Tibial nerve (tissue), 3 donors: ENCODE measurements around the gene PELI2.

Experiments
- CTCF ChIP-seq, 5 experiments: fragments of 200-600 bp in 3 of 5; fragments of 450-650 bp in 2 of 5; sonication (generic) in 3 of 5; IDR thresholded peaks; one replicate each; pipeline ENCODE4 v1.5.1; 2016 to 2019; ENCODE audit warnings: antibody characterized with exemption in 5 of 5, mild to moderate bottlenecking in 3 of 5, moderate library complexity in 2 of 5
- POLR2A ChIP-seq, 2 donors: fragments of 450-650 bp; IDR thresholded peaks; one replicate each; pipeline ENCODE4 v1.6.1; 2017; ENCODE audit warnings: antibody characterized with exemption in 2 of 2, mild to moderate bottlenecking in 2 of 2, moderate library complexity in 2 of 2

GRCh38 chr14:56341766-56342493, 223.7 kb downstream of the PELI2 start:
- no peak for TF ChIP-seq POLR2A (IDR thresholded peaks at IDR 0.05)
- TF ChIP-seq CTCF (IDR thresholded peaks at IDR 0.05), result no peak
